IPS-20b (cell line): Measurements from ENCODE around the gene MMD.
"Not testable (repeated sequence)": the region's sequence is repeated elsewhere in the genome, so short reads cannot be mapped to it uniquely, and the experiment has no call there.

ENCODE experiments used
- H3K27ac ChIP-seq: one replicate; pipeline ENCODE4 v1.5.1; 2013; ENCODE audit warnings: low read length
- H3K27me3 ChIP-seq: 2 replicates; pipeline ENCODE4 v1.6.1; 2013; ENCODE audit warnings: mild to moderate bottlenecking, low read length, inconsistent platforms; ENCODE audit not compliant: insufficient read depth
- H3K36me3 ChIP-seq: 2 replicates; pipeline ENCODE4 v1.6.1; 2013; ENCODE audit warnings: low read depth, mild to moderate bottlenecking, inconsistent platforms, low read length, moderate library complexity; ENCODE audit not compliant: insufficient read depth
- H3K4me1 ChIP-seq: 2 replicates; pipeline ENCODE4 v1.6.1; 2013; ENCODE audit warnings: mild to moderate bottlenecking, control low read depth, inconsistent platforms, low read length, moderate library complexity; ENCODE audit not compliant: insufficient read depth
- H3K4me3 ChIP-seq: 2 replicates; pipeline ENCODE4 v1.5.1; 2013; ENCODE audit warnings: mild to moderate bottlenecking, low read length, inconsistent platforms
- H3K9ac ChIP-seq: 2 replicates; pipeline ENCODE4 v1.6.1; 2013; ENCODE audit warnings: low read depth, mild to moderate bottlenecking, inconsistent platforms, low read length, moderate library complexity
- H3K9me3 ChIP-seq: 2 replicates; pipeline ENCODE4 v1.6.1; 2013; ENCODE audit warnings: mild to moderate bottlenecking, low read depth, low read length, inconsistent platforms; ENCODE audit not compliant: insufficient read depth

Gene MMD

GRCh38 chr17:55404197-55404596 lies 17.4 kb downstream of the MMD start:
- H3K9me3 ChIP-seq, H3K9ac ChIP-seq, H3K27ac ChIP-seq, H3K4me1 ChIP-seq, H3K4me3 ChIP-seq, H3K27me3 ChIP-seq: not testable (repeated sequence)
- peaks cover 93% of the 10 kb centered on the region for H3K36me3 ChIP-seq

GRCh38 chr17:55402374-55402773 lies 19.3 kb downstream of the MMD start:
- H3K9me3 ChIP-seq, result no peaks in the 10 kb centered on the region
- no peak overlapping the region for H3K9ac ChIP-seq
- H3K27me3 ChIP-seq, result no peaks in the 10 kb centered on the region
- H3K27ac ChIP-seq, result no peak overlapping the region
- H3K4me3 ChIP-seq, result no peak overlapping the region
- no peaks in the 10 kb centered on the region for H3K4me1 ChIP-seq
- peaks cover 91% of the 10 kb centered on the region for H3K36me3 ChIP-seq

DNA sequence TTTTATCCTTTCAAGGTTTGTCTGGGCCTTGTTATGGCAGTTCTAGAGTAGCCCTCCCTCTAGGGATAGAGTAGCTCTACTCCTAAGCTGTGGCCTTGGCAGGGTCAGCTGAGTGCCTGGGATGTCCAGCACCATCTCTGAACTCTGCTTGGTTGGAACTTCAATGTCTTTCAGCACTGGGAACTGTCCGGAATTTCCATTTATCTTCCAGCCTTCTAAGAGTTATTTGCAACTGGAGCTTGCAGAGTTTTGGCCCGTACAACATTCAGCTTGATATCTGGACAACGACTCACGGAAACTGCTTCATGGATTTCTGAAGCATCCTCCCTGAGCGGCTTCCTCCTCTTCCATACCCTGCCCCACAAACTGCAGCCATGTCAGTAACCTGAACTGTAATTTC lies 22.9 kb downstream of the MMD start:
- H3K27me3 ChIP-seq, result no peaks in the 10 kb centered on the region
- H3K9me3 ChIP-seq, result no peaks in the 10 kb centered on the region
- H3K4me3 ChIP-seq, result no peak overlapping the region
- no peak overlapping the region for H3K9ac ChIP-seq
- no peaks in the 10 kb centered on the region for H3K4me1 ChIP-seq
- H3K36me3 ChIP-seq, result peaks cover 75% of the 10 kb centered on the region
- no peak overlapping the region for H3K27ac ChIP-seq

GRCh38 chr17:55395803-55396505 lies 25.7 kb downstream of the MMD start:
- no peaks in the 10 kb centered on the region for H3K4me1 ChIP-seq
- H3K9me3 ChIP-seq, result no peaks in the 10 kb centered on the region
- H3K4me3 ChIP-seq, result no peak overlapping the region
- H3K27ac ChIP-seq, result no peak overlapping the region
- H3K27me3 ChIP-seq, result no peaks in the 10 kb centered on the region
- peaks cover 68% of the 10 kb centered on the region for H3K36me3 ChIP-seq
- H3K9ac ChIP-seq, result no peak overlapping the region

- peaks cover 53% of the 10 kb centered on the region for H3K36me3 ChIP-seq
- H3K27me3 ChIP-seq, result no peaks in the 10 kb centered on the region
- no peak overlapping the region for H3K27ac ChIP-seq
- H3K4me1 ChIP-seq, result no peaks in the 10 kb centered on the region
- no peak overlapping the region for H3K4me3 ChIP-seq
- H3K9ac ChIP-seq, result no peak overlapping the region
- H3K9me3 ChIP-seq, result no peaks in the 10 kb centered on the region
These were observed 27.1 kb downstream of the MMD start for GRCh38 chr17:55394357-55395021.

DNA sequence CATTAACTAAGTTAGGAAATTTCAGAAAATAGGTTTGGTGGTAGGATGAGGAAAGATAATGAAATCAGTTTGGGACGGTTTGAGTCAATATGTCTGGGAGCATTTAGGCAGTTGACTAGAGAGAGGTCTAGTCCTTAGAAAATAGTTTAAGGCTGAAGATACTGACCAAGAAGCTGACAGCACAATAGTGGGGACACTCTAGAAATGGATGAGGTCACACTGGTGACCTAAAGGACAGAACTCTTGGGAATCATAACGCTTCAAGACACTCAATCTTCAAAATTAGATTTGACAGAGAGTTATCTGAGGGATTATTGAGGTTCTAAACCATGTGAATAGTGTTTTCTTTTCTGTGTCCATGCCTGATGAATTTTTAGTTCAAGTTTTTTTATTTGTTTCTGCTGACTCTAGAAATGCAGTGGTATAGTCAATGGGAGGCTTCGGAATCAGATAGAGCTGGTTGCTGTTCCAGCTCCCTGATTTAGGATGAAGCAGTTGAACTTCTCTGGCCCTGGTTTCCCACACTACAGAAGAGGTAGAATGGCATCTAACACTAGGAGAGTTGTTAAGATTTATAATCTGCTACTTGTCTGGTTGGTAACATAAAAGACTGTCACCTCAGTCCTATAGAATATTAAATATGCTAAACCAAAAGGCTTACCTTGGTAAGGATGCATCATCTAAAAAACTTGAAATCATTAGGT lies 29.7 kb downstream of the MMD start:
- H3K9ac ChIP-seq, result no peak overlapping the region
- H3K4me1 ChIP-seq, result no peaks in the 10 kb centered on the region
- H3K27ac ChIP-seq, result no peak overlapping the region
- H3K9me3 ChIP-seq, result no peaks in the 10 kb centered on the region
- peaks cover 34% of the 10 kb centered on the region for H3K36me3 ChIP-seq
- H3K27me3 ChIP-seq, result no peaks in the 10 kb centered on the region
- H3K4me3 ChIP-seq, result no peak overlapping the region

GRCh38 chr17:55391244-55391757 lies 30.3 kb downstream of the MMD start:
- no peak overlapping the region for H3K9ac ChIP-seq

GRCh38 chr17:55390364-55390977 lies 31.2 kb downstream of the MMD start:
- Histone ChIP-seq H3K9me3 (no peaks in the 10 kb centered on the region), H3K36me3 (peaks cover 34% of the 10 kb centered on the region), H3K4me1 (no peaks in the 10 kb centered on the region), H3K27me3 (no peaks in the 10 kb centered on the region), H3K9ac (no peak overlapping the region), H3K27ac (no peak overlapping the region), H3K4me3 (no peak overlapping the region)

More at GRCh38 chr17:55391244-55391757, 30.3 kb downstream of the MMD start:
- no peaks in the 10 kb centered on the region for H3K4me1 ChIP-seq
- no peak overlapping the region for H3K27ac ChIP-seq
- H3K36me3 ChIP-seq, result peaks cover 34% of the 10 kb centered on the region
- H3K27me3 ChIP-seq, result no peaks in the 10 kb centered on the region
- no peaks in the 10 kb centered on the region for H3K9me3 ChIP-seq
- no peak overlapping the region for H3K4me3 ChIP-seq

- H3K36me3 ChIP-seq, result peaks cover 29% of the 10 kb centered on the region
- not testable (repeated sequence) for H3K4me3 ChIP-seq, H3K9me3 ChIP-seq, H3K27ac ChIP-seq, H3K27me3 ChIP-seq, H3K9ac ChIP-seq, H3K4me1 ChIP-seq
These were observed 31.9 kb downstream of the MMD start for GRCh38 chr17:55389715-55390114.

DNA sequence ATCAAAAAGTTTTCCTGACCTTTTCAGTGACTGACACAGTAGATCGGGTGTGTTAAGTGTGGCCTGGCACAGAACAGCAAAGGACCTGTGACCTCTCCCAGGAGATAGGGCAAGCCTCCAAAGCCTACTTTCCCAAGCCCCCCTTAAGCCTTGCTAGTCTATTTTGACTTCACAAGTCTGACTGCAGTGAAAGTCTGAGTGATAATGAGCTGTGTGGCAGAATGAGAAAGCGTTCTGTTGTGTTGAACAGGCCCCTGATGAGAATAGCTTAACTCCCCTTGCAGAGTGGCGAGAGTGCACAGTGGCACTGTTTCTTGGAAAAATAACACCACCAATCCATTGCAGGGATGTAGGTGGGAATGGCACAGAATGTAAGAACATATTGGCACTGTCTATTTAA lies 32.8 kb downstream of the MMD start:
- H3K9me3 ChIP-seq, result no peaks in the 10 kb centered on the region
- H3K27ac ChIP-seq, result no peak overlapping the region
- no peaks in the 10 kb centered on the region for H3K4me1 ChIP-seq
- H3K4me3 ChIP-seq, result no peak overlapping the region
- no peak overlapping the region for H3K9ac ChIP-seq
- peaks cover 20% of the 10 kb centered on the region for H3K36me3 ChIP-seq
- no peaks in the 10 kb centered on the region for H3K27me3 ChIP-seq

- no peak overlapping the region for H3K27ac ChIP-seq
- H3K9ac ChIP-seq, result no peak overlapping the region
- H3K27me3 ChIP-seq, result no peaks in the 10 kb centered on the region
- no peak overlapping the region for H3K4me3 ChIP-seq
- no peaks in the 10 kb centered on the region for H3K4me1 ChIP-seq
- no peaks in the 10 kb centered on the region for H3K9me3 ChIP-seq
- H3K36me3 ChIP-seq, result peaks cover under 1% of the 10 kb centered on the region; the same call in 1 of the 2 replicates
These were observed 34.8 kb downstream of the MMD start for GRCh38 chr17:55386796-55387332.
